GM21576 (cell line): Measurements from ENCODE around the gene AKIRIN1.
"Not testable (repeated sequence)": the region's sequence is repeated elsewhere in the genome, so short reads cannot be mapped to it uniquely, and the experiment has no call there.

Experiments
- ATAC-seq: cut with Tn5 transposase; IDR thresholded peaks from one replicate; pipeline ENCODE4 v1.9.1; 2021; ENCODE audit warnings: mild to moderate bottlenecking, moderate library complexity; ENCODE audit not compliant: unreplicated experiment

Gene AKIRIN1

GRCh38 chr1:38994196-38994595 lies 3.1 kb downstream of the AKIRIN1 start:
- no peak for ATAC-seq

DNA sequence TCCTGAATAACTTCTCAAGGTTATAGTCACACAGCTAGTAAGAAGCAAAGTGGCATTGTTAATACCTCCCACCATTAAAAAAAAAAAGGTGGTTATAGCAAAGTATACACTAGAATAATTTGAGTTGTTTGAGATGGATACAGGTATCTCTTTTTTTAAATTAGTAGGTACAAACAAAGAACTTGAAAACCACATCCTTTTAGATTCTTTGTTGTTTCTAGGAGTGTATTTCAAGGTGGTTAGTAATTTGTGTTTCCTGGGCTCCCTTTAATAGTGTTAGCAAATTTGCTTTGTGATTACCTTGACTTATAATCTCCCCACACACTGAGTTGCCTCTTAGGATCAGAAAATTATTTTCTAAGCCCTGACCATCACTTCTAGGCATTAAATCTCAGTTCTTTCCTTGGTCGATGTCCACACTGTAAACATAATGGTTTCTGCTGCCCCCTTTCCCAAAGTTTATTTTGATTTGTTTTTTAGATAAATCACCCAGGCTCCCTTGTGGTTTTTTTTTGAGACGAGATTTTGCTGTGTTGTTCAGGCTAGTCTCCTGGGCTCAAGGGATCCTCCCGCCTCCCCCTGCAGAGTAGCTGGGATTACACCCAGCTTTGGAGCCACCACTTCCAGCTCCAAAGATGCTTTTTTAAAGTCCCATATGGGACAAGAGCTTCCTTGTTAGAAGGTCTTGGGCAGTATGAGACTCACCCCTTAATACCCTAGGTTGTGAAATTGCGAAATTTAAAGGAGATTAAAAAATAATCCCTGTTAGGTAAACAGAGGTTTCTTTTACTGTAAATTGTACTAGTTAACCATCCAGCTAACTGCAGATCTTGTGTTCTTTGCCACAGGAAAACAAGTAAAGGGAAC lies 6.2 kb downstream of the AKIRIN1 start:
- no peak for ATAC-seq

GRCh38 chr1:38997901-38998190 lies 6.8 kb downstream of the AKIRIN1 start:
- ATAC-seq: no peak

- ATAC-seq: no peak
Observed at GRCh38 chr1:39001516-39002421, 10.7 kb downstream of the AKIRIN1 start.

- ATAC-seq: no peak
Observed at GRCh38 chr1:39003281-39003680, 12.2 kb downstream of the AKIRIN1 start.

DNA sequence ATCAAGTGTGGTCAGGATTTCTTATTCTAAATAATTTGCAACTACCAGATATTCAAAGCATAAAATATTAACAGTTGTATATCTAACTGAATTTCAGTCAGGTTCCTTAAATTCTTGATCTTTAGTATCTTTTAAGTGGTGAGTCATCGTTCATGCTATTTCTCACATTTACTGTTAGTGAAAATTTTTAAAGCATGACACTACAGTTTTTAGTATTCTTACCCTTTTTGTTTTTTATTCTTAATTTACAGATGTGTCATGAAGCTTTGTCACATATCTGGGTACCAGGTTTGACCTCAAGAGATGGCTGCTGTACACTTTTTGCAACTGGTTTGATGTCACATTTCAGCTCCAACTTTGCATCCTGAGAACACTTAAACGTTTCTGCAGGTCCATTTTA lies 12.7 kb downstream of the AKIRIN1 start:
- ATAC-seq: no peak

GRCh38 chr1:39006287-39006686 lies 15.2 kb downstream of the AKIRIN1 start:
- ATAC-seq: no peak

DNA sequence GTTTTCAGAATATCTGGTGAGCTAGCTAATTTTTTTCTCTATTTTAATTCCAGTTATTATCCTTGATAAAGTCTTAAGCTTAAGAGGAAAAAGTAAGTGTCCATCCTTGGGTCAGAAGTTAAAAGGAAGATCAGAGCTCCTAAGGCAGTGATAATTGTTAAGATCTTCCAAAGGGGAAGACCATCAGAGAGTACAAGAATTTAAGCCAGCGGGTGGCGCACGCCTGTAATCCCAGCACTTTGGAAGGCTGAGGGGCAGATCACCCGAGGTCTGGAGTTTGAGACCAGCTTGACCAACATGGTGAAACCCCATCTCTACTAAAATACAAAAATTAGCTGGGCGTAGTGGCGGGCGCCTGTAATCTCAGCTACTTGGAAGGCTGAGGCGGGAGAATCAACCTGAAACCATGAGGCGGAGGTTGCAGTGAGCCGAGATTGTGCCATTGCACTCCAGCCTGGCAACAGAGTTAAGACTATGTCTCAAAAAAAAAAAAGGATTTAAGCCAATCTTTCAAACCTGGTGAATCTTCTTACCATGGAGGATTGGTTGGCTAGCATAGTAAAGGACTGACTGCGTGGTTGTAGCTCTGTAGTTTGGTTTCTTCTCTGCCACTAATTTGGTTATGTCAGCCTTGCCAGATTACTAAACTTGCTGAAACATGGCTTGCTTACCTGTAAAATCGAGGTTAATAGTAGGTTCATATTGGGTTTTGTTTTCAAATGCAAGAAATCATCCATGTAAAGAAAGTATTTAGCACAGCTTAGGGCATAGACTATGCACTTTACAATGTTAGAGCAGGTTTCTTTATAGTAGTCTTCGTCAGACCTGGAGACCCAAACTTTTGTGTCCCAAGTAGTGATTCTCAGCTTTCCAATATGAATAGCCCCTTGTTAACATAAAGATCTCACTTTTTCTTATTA lies 15.9 kb downstream of the AKIRIN1 start:
- no peak for ATAC-seq

- ATAC-seq: not testable (repeated sequence)
Observed at GRCh38 chr1:39014956-39015355, 23.9 kb downstream of the AKIRIN1 start.

DNA sequence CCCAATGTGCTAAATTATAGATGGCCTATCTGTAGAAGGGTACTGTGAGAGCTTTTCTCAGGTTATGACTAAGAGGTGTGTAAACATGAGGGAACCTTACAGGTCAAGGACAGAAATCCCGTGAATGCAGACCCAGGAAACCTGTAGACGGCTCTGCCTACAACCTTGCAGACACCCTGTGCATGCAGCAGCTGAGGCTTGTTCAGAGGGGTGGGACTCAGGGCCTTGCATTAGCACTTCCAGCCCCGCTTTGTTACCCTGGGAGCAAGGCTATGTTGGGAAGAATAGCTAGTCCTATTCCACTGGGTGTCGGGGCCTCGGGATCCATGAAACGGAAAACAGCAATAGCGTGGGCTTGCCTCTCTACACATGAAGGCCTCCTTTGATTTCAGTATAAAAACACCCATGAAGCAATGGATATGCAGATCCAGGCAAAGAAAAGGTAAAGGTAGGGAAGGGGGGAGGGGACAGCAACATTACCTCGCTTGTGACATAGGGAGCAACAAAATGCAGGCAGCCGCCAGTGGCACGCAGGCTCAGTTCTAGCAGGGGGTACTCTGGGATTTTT lies 25.6 kb downstream of the AKIRIN1 start:
- ATAC-seq: no peak

DNA sequence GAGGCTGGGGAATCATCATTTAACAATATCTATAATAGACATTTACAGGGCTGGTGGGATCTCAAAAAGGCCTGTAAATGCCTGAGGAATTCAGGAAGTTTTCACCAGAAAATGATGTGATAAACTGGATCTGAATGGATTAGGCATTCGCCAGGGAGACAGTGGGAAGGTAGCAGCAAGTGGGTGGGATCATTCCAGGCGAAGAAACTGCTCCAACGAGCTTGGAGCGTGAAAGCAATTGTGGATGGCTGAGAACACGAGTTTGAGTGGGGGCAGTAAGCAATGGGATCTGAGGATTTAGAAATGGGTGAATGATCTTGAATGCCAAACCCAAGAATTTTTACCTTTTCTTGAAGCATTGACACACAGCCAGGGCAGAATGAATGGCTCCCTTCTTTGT lies 26.2 kb downstream of the AKIRIN1 start:
- no peak for ATAC-seq

- ATAC-seq: not testable (repeated sequence)
Observed at GRCh38 chr1:39020494-39020893, 29.4 kb downstream of the AKIRIN1 start.

GRCh38 chr1:39021426-39021825 lies 30.4 kb downstream of the AKIRIN1 start:
- no peak for ATAC-seq

- ATAC-seq: no peak
Observed at GRCh38 chr1:39023140-39023539, 32.1 kb downstream of the AKIRIN1 start.

DNA sequence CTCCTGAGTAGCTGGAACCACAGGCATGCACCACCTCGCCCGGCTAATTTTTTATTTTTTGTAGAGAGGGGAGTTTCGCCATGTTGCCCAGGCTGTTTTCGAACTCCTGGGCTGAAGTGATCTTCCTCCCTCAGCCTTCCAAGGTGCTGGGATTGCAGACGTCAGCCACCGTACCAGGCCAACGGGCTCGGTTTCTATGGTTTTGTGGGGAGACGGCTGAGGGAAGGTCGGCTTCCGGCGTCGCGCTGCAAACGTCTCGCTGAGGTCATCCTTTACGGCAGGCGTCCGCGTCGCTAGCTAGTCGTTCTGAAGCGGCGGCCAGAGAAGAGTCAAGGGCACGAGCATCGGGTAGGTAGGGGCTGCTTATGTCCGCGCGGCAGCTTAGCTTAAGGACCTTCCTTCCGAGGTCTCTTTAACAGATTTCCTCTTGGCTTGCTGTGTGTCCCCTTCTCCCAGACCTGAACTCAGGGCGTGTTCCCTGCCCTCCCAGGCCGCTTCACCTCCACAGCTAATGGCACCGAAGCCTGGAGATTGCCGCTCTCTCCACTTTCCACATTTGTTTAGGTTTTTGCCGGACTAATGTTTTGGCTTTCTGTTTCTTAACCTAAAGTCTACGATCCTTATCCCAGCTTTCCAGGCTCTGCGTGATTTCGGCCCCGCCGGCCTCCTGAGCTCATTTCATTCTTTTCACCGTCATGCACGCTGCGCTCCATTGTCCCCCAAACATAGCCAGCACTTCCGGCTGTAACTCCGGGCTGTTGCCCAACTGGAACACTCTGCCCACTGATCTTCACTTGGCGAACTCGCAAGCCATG lies 35.2 kb downstream of the AKIRIN1 start, which contains the start of gene NDUFS5:
Gene NDUFS5, plus strand, starts transcription at position 300 of the 815 bp plus-strand sequence. CDS start 2,375 bp downstream, outside the sequence.
- peak; percentile 74 for ATAC-seq

GRCh38 chr1:39026866-39027507 lies 35.9 kb downstream of the AKIRIN1 start:
- ATAC-seq: no peak

- no peak for ATAC-seq
Observed at GRCh38 chr1:39034114-39034654, 43.1 kb downstream of the AKIRIN1 start.

DNA sequence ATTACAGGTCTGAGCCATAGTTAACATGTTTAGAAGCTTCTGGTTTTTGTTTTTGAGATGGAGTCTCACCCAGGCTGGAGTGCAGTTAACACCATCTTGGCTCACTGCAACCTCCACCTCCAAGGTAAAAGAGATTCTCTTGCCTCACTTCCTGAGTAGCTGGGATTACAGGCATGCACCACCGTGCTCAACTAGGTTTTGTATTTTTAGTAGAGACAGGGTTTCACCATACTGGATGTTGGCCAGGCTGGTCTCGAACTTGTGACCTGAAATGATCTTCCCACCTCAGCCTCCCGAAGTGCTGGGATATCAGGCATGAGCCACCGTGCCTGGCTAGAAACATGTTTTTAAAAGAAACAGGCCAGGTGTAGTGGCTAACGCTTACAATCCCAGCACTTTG lies 45.6 kb downstream of the AKIRIN1 start:
- no peak for ATAC-seq

- no peak for ATAC-seq
Observed at GRCh38 chr1:39043513-39043912, 52.4 kb downstream of the AKIRIN1 start.
